ENCODE data around the gene XPO4.

GRCh38 chr13:20903164-20903475 lies 574 bp upstream of the XPO4 start:
- TF ChIP-seq CTCF (IDR thresholded peaks at IDR 0.05) (no peak), POLR2A (IDR thresholded peaks at IDR 0.05) (no peak)

Measured in body of pancreas (tissue), 4 donors.